ENCODE measurements around the gene MAMDC2. TPM values are rescaled to one million over a fixed set of nuclear protein-coding genes. Genes with fewer than 3 reads are reported as not detected.

Gene MAMDC2
- total and polyA plus RNA-seq, 2 of the 8 experiments (the other 6 are each of a cell fraction or from before 2014, with no cell fraction given), result 6.1 to 15.4 TPM

DNA sequence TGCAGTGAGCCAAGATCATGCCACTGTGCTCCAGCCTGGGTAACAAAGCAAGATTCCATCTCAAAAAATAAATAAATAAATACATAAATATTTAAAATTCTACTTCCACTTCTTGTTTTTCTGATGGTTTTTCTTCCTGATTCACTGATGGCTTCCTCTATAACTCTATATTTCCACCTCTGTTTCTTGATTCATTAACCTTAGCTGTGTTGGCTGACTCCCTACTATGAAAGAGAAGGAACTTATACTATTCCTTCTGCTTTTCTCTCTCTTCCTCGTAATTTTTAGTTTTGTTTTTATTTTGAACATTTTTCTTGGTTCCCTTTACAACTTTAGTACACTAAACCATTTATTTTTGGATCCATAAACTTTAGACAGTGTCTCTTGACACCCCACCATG is 103.5 kb downstream of the MAMDC2 start:
- peaks cover 0 to 9% (median 0%) of the 10 kb centered on the region in 4 experiments; a peak in 1 of 7 replicates for H3K4me1 ChIP-seq (replicated peaks in 1 of 4; ENCODE audit: control insufficient read depth in 3 of 4, insufficient read depth in 4 of 4, low read length in 3 of 4)
- H3K4me3 ChIP-seq (ENCODE audit: extremely low read depth in 1 of 4, insufficient read depth in 2 of 4, low read depth in 3 of 4, low read length in 4 of 4), result no peak overlapping the region
- H3K18ac ChIP-seq (ENCODE audit: extremely low read depth, low read length), result no peak overlapping the region
- H2AK5ac ChIP-seq (ENCODE audit: low read depth, low read length), result no peak overlapping the region
- no peak for DNase-seq (ENCODE audit: low read depth in 1 of 2, low spot score in 2 of 2)
- ChIA-PET POLR2A (ENCODE audit: partially characterized antibody) (no interaction called here), CTCF (ENCODE audit: partially characterized antibody) (interaction anchor here (1.1 to 1.3 kb wide), 2 partner anchors 13 to 73 kb away, joined by 3 to 4 read pairs; no protein-coding TSS in a partner anchor)
- 83% methylated on average over 1 of the region's 1 CpG; no CpG with 5 or more reads in 1 of the 2 experiments for WGBS, 2 experiments (ENCODE audit: extremely low coverage in 1 of 2, insufficient coverage in 1 of 2, insufficient read length in 1 of 2, insufficient replicate concordance in 2 of 2, low coverage in 1 of 2, low lambda C conversion rate in 2 of 2, missing lambda C conversion rate in 1 of 2)
- no peaks in the 10 kb centered on the region for H3K27me3 ChIP-seq (replicated peaks in 1 of 4; ENCODE audit: control insufficient read depth in 3 of 4, extremely low read depth in 1 of 4, insufficient read depth in 3 of 4, low read length in 3 of 4)
- no peak overlapping the region for H2BK12ac ChIP-seq (ENCODE audit: low read depth, low read length)
- H3K79me2 ChIP-seq (ENCODE audit: control insufficient read depth in 1 of 2, insufficient read depth in 2 of 2, low read length in 2 of 2), result no peaks in the 10 kb centered on the region
- H2BK20ac ChIP-seq (ENCODE audit: low read length), result no peak overlapping the region
- no peaks in the 10 kb centered on the region for H3K9me3 ChIP-seq (ENCODE audit: insufficient read depth in 2 of 2, low read depth in 1 of 2, low read length in 1 of 2)
- TF ChIP-seq CBX8 (IDR thresholded peaks at IDR 0.05; ENCODE audit: borderline replicate concordance, low read depth, low read length) (no peak), SRF (IDR thresholded peaks at IDR 0.05; ENCODE audit: low read depth, low read length) (no peak)
- H4K91ac ChIP-seq (replicated peaks; ENCODE audit: insufficient read length, low read length), result no peak overlapping the region
- no peak overlapping the region for H2BK15ac ChIP-seq (ENCODE audit: low read length)
- H3K4ac ChIP-seq (replicated peaks; ENCODE audit: insufficient read length, low read depth, low read length), result no peak overlapping the region
- no peak overlapping the region for H3K56ac ChIP-seq (replicated peaks; ENCODE audit: insufficient read length, low read depth, low read length)
- no peak overlapping the region for H2BK120ac ChIP-seq (replicated peaks; ENCODE audit: low read depth, low read length)
- H3K23me2 ChIP-seq (ENCODE audit: low read depth, low read length), result no peaks in the 10 kb centered on the region
- no peak overlapping the region for H2AFZ ChIP-seq (ENCODE audit: low read length)
- H4K8ac ChIP-seq (ENCODE audit: extremely low read depth, insufficient read depth, low read length), result no peak overlapping the region
- no peak overlapping the region for H4K5ac ChIP-seq (ENCODE audit: insufficient read length, low read depth, low read length)
- no peaks in the 10 kb centered on the region for H3K79me1 ChIP-seq (ENCODE audit: low read depth, low read length)
- H3K23ac ChIP-seq (ENCODE audit: insufficient read length), result no peak overlapping the region
- H2BK5ac ChIP-seq (ENCODE audit: low read depth, low read length), result no peak overlapping the region
- H3K27ac ChIP-seq (ENCODE audit: low read depth, low read length), result no peak overlapping the region
- no peak overlapping the region for H3K14ac ChIP-seq (ENCODE audit: insufficient read length)
- FAIRE-seq, result no peak
- H3K4me2 ChIP-seq (ENCODE audit: insufficient read depth in 1 of 2, low read depth in 2 of 2, low read length in 2 of 2), result no peak overlapping the region
- H3K9ac ChIP-seq (replicated peaks in 1 of 4; ENCODE audit: extremely low read depth in 1 of 4, low read depth in 3 of 4, low read length in 3 of 4), result no peak overlapping the region
- no peaks in the 10 kb centered on the region for H3K36me3 ChIP-seq (ENCODE audit: control insufficient read depth in 2 of 4, insufficient read depth in 4 of 4, low read length in 3 of 4)
- H4K20me1 ChIP-seq (replicated peaks in 1 of 2; ENCODE audit: control insufficient read depth in 1 of 2, insufficient read depth in 2 of 2, low read length in 2 of 2), result no peaks in the 10 kb centered on the region

Measured in H1 (cell line).